Regular cardiac myocyte (primary cell): ENCODE results near the gene FBXO3. TPM values are rescaled to one million over a fixed set of nuclear protein-coding genes. Genes with fewer than 3 reads are reported as not detected.

Experiments used
- total RNA-seq: library from RNA; depleted of rRNA; stranded (reverse); fragments of >200 nt; gene quantifications from 2 replicates; pipeline ENCODE4 v1.2.3, GENCODE V29; 2014

FBXO3 gene
- total RNA-seq: 48.9 and 49.0 TPM in 2 replicates

DNA sequence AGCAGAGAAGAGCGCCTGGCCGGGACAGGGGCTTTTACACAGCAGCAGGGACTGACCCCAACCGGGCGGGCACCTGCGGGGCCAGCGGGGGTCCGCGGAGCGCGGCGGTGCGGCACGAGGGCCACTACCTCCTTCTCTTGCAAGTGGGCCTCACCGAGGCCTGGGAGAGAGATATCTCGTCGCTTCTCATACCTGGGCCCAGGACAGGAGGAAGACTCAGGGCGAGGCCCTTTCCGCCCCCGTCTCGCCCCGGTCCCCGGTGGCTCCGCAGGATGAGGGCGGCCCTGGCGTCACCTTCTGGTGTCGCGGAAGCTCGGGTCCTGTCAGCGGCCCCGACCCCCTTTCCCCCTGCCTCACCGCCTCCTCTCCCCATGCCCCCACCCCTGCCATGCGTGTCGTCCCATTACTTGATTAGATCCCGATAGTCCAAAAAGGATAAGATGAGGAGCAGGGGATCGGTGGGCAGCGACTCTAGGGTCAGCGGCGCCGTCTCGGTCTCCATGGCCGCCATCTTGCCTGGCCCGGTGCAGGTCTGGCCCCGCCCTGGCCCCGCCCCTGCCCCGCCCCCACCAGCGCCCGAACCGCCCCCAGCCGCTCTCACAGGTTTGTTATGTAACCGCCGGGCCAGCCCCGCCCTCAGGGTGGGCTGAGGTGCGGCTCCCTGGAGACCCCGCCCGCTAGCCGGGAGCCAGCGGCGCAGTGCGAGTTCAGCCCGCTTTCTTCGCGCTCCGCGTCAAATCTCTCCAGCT lies at the start of gene FBXO3:
FBXO3 (minus strand) TSS at position 534 of the 749 bp plus-strand sequence; CDS start at position 511, 23 bp downstream.

DNA sequence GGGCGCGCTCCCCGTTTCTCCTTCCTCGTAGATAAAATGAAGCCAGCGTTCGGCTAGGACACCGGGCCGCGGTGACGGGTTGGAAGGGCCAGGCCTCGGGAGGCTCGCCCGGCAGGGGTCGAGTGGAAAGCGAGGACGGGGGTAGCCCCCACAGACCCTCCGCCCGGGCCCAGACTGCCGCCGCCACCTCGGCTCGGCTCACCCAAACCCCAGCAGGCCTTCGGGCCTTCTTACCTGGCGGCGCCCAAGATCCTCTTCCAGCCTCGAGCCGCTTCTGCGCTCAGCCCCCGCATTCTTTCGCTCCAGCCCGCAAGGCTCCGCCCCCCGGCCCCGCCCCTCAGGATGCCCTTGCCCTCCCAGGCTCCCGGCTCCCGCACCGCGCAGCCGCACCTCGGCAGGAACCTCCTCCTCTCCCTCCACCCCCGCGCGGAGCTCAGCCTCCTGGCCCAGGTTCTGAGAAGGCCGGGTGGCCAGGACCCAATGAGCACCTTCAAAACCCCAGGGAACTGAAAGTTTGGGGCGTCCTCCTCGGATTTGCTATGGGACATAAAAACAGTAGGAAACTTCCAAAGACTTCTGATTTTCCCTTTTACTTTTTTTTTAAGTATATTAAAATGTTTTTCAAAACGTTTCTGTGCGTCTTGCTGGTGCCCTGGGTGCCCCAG lies 38.0 kb downstream of the FBXO3 start, which contains the start of gene CD59:
CD59 (minus strand) TSS at position 276 of the 665 bp plus-strand sequence. CDS start 13,978 bp downstream, outside the sequence.

GRCh38 chr11:33700502-33701271 lies 73.6 kb downstream of the FBXO3 start, which contains the start of gene C11orf91:
C11orf91 (minus strand) TSS chr11:33700826; CDS start chr11:33700740, 86 bp downstream.

Other genes with a start within 250 kb of the FBXO3 start
- gene C11orf91, start 73.7 kb downstream of the FBXO3 start, total RNA-seq: not detected in 2 replicates
- 877 and 897 TPM in 2 replicates for gene CD59, start 38.1 kb downstream of the FBXO3 start, total RNA-seq
- gene LMO2, start 117.6 kb upstream of the FBXO3 start, total RNA-seq: 8.2 and 38.2 TPM in 2 replicates